Heart right ventricle (tissue), 16 donors: ENCODE measurements around the gene TEKT3. TPM values are rescaled to one million over a fixed set of nuclear protein-coding genes. Genes with fewer than 3 reads are reported as not detected.

Experiments
- ATAC-seq, 8 donors: fragments of 200-7000 bp; cut with Tn5 transposase; one replicate each; pipeline ENCODE4 v1.9.1; 2020; ENCODE audit warnings: mild to moderate bottlenecking in 8 of 8, moderate library complexity in 8 of 8, moderate number of reproducible peaks in 1 of 8
- DNase-seq, 2 donors: peaks; one replicate each; pipeline ENCODE4 v3.0.0-alpha.2; 2020
- H3K27ac ChIP-seq, 10 donors: fragments of 200-600 bp; sonication (generic) in 2 of 10; one replicate each; pipeline versions ENCODE4 v1.5.0 to v1.8.0; 2020 to 2022; ENCODE audit warnings: mild to moderate bottlenecking in 3 of 10
- H3K27me3 ChIP-seq, 7 donors: fragments of 200-600 bp; one replicate each; pipeline ENCODE4 v1.8.0; 2021 to 2022; ENCODE audit warnings: mild to moderate bottlenecking in 2 of 7
- H3K36me3 ChIP-seq, 9 donors: fragments of 200-600 bp; sonication (generic) in 1 of 9; one replicate each; pipeline versions ENCODE4 v1.5.0 to v1.8.0; 2020 to 2022; ENCODE audit warnings: mild to moderate bottlenecking in 2 of 9
- H3K4me1 ChIP-seq, 9 donors: fragments of 200-600 bp; sonication (generic) in 1 of 9; one replicate each; pipeline versions ENCODE4 v1.5.0 to v1.8.0; 2020 to 2022; ENCODE audit warnings: mild to moderate bottlenecking in 4 of 9
- H3K4me3 ChIP-seq, 10 donors: fragments of 200-600 bp; sonication (generic) in 2 of 10; one replicate each; pipeline versions ENCODE4 v1.5.0 to v1.8.0; 2020 to 2022; ENCODE audit warnings: mild to moderate bottlenecking in 7 of 10, moderate library complexity in 2 of 10
- H3K9me3 ChIP-seq, 11 donors: fragments of 200-600 bp in 10 of 11; sonication (generic) in 2 of 11; one replicate each; pipeline versions ENCODE4 v1.5.0 to v1.8.0; 2013 to 2022; ENCODE audit warnings: mild to moderate bottlenecking in 2 of 11, control low read depth in 1 of 11, moderate library complexity in 1 of 11
- WGBS, 2 donors: extraction: QIAGEN DNeasy Blood & Tissue Kit; methylation state at CpG; one replicate each; pipeline ENCODE4 v1.1.7; 2013; ENCODE audit warnings: inconsistent platforms in 1 of 2; 5-methylcytosine and 5-hydroxymethylcytosine counted together
- intact Hi-C, 10 donors: fragments of 100-400 bp; cut with DNase I; formaldehyde crosslinking; loops; one replicate each; pipeline versions ENCODE4 v1.11.1 to v1.14.2; 2022
- polyA plus RNA-seq, 2 donors: library from polyadenylated mRNA; stranded (reverse); fragments of 200-250 nt; gene quantifications; one replicate each; pipeline ENCODE4 v1.2.3, GENCODE V29; 2013
- total RNA-seq, 10 donors: library from RNA; stranded (reverse); fragmentation: NEBNext Ultra II Directional in 3 of 10; extraction: Animal tissue kit (Norgen Biotek cat#: 25700) in 3 of 10; gene quantifications; one replicate each; pipeline versions ENCODE4 v1.2.1 to v1.2.4, GENCODE V29; 2021 to 2023
- TF ChIP-seq, protein P1 (sequence below), 9 donors: fragments of 200-600 bp; sonication (generic) in 2 of 9; IDR thresholded peaks; one replicate each; pipeline versions ENCODE4 v1.5.0 to v1.8.0; 2021 to 2022; ENCODE audit warnings: antibody characterized with exemption in 9 of 9, mild to moderate bottlenecking in 5 of 9, moderate library complexity in 1 of 9
- donor health status: Arrhythmogenic right ventricular cardiomyopathy.
- donor health status: ischemic (EF 13 %, LVEDD 7.1; RV severe dilation, severe dysfunction).
- donor health status: healthy with polysubstance abuse.
- donor health status: DM: no; HTN: yes; CAD: no.
- donor health status: DM: no; HTN: no; CAD: no.
- donor health status: ischemic (EF 25% LVEDD 6.9; RV normal size, moderate dysfunction).
- donor health status: ischemic (EF 25% LVEDD 5.7; RV mildly dilated, moderate dysfunction).
- donor health status: healthy.
- donor health status: DM: yes; HTN: yes; CAD: no.
- donor health status: Ischemic cardiomyopathy.
- donor health status: ischemic (EF 35%, LVEDD 5.7; RV mildly dilated, moderate dysfunction).
- donor health status: nonischemic (EF 11% LVEDD 7.7; RV severe dilation, severe dysfunction).
- donor health status: DM: yes; HTN: yes; CAD: no.
- donor health status: PGD.
- donor health status: ischemic (EF 29% LVEDD 5.4; RV normal size, mild dysfunction).
- donor health status: nonischemic (EF 23%, LVEDD 6.1; RV moderate dilation, normal function).

The TEKT3 gene
- total and polyA plus RNA-seq, 12 donors = 0.14 to 1.1 (median 0.68) TPM; not detected in 3

DNA sequence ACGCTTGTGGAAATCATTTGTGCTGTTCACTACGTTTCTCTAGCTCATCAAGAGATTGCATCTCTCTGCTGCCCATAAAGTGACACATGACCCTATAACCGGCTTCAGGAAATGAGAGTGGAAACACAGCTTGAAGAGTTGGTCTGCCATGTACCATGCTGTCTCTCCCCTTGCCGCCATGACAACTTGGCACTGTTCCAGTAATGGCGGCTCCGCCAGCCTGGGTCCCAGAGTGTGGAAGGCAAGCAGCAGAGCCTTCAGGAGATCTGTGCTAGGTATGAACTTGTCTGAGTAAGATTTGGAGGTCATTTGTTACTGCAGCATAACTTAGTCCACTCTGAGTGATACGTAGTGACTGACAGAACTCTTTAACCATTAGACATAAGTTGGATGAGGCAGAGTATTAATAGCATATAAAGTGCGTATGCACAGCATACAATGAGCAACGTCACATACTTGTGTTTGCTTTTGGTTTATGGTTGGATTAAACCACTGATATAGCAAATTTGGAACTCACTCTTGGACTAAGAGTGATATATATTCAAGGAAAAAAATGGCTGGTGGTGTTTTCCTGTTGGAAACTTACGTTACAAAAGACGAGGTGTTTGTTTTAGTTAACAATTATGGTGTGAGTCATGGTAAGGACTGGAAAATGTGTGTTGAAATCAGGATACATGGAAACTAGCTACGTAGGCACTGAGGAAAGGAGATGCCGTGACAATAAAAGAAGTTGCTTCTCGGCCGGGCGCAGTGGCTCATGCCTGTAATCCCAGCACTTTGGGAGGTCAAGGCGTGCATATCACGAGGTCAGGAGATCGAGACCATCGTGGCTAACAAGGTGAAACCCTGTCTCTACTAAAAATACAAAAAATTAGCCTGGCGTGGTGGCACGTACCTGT, 51.9 kb downstream of the TEKT3 start:
- Histone ChIP-seq H3K36me3 (no peaks in the 10 kb centered on the region), H3K4me3 (no peak overlapping the region), H3K27me3 (no peaks in the 10 kb centered on the region), H3K4me1 (peaks cover 0 to 53% (median 15%) of the 10 kb centered on the region in 9 donors), H3K9me3 (no peaks in the 10 kb centered on the region), H3K27ac (peak overlapping the region in 1 of 10 donors; percentile 20)
- intact Hi-C loops = no loop called here
- WGBS, 2 donors = 79 to 87% methylated on average over 22 of the region's 22 CpGs
- ATAC-seq (no peak), DNase-seq (no peak)
- TF ChIP-seq, protein P1, sequence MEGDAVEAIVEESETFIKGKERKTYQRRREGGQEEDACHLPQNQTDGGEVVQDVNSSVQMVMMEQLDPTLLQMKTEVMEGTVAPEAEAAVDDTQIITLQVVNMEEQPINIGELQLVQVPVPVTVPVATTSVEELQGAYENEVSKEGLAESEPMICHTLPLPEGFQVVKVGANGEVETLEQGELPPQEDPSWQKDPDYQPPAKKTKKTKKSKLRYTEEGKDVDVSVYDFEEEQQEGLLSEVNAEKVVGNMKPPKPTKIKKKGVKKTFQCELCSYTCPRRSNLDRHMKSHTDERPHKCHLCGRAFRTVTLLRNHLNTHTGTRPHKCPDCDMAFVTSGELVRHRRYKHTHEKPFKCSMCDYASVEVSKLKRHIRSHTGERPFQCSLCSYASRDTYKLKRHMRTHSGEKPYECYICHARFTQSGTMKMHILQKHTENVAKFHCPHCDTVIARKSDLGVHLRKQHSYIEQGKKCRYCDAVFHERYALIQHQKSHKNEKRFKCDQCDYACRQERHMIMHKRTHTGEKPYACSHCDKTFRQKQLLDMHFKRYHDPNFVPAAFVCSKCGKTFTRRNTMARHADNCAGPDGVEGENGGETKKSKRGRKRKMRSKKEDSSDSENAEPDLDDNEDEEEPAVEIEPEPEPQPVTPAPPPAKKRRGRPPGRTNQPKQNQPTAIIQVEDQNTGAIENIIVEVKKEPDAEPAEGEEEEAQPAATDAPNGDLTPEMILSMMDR (IDR thresholded peaks at IDR 0.05) = no peak

DNA sequence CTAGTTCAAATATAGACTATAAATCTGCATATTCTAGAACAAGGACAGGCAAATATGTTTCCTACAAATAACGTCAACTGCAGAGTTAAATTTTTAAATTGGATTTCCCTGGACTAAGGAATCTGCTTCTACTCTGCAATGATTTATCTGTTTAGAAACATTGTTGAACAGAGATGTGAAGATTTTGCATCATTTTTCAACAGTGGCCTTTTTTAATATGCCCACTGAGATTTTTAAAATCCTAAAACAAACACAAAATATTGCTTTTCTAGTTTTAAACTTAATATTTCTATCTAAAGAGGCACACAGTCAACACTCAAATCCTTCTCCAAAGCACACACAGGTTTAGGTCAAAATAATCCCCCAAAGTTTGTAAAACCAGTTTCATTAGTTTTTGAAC, 52.5 kb downstream of the TEKT3 start:
- no peak for ATAC-seq
- H3K4me1 ChIP-seq = peaks cover 0 to 55% (median 14%) of the 10 kb centered on the region in 9 donors
- intact Hi-C loops = no loop called here
- no peak overlapping the region for H3K4me3 ChIP-seq
- TF ChIP-seq, protein P1 (IDR thresholded peaks at IDR 0.05) = no peak
- no peak overlapping the region for H3K27ac ChIP-seq
- no peaks in the 10 kb centered on the region for H3K27me3 ChIP-seq
- H3K9me3 ChIP-seq = no peaks in the 10 kb centered on the region
- DNase-seq = no peak
- no peaks in the 10 kb centered on the region for H3K36me3 ChIP-seq
- 71 to 81% methylated on average over 1 of the region's 1 CpG for WGBS, 2 donors

DNA sequence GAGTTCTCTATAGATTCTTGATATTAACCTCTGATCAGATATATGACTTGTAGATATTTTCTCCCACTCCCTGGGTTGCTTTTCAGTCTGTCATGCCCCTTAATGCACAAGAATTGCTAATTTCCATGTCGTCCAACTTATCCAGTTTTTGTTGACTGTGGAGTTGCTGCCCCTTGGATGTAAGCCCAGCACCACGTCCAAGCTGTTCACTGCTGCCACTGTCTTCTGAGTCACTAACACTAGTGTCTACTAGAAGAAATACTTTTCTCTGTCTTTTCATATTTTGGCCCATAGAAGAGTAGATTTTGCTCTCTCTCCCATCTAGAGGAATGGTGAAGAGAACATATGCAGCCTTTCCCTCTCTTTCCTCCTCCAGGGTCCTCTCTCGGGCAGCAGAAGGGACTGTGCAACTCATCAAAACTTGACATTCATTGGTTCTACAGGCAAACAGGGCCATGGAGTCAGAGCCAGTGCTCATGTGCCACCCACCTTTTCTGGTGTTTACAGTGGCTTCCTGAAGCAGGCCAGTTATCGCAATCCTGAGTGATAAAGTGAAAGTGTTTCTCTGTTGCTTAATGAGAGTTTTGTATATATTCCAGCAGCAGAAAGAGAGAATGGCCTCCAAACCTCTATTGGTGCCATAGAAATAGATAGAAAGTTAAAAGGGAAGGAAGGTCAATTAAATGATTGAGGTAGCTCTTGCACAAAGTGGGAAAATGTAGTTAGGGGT, 53.7 kb downstream of the TEKT3 start:
- WGBS, 2 donors = 27 to 34% methylated on average over 4 of the region's 4 CpGs
- DNase-seq (peak in 1 of 2 donors; percentile 26), ATAC-seq (peak in 1 of 8 donors; percentile 12)
- no peaks in the 10 kb centered on the region for H3K27me3 ChIP-seq
- H3K4me3 ChIP-seq = no peak overlapping the region
- no peaks in the 10 kb centered on the region for H3K36me3 ChIP-seq
- no peaks in the 10 kb centered on the region for H3K9me3 ChIP-seq
- intact Hi-C loops = no loop called here
- H3K27ac ChIP-seq = peak overlapping the region in 6 of 10 donors; percentile 13 to 48 (median 36)
- H3K4me1 ChIP-seq = peaks cover 0 to 48% (median 11%) of the 10 kb centered on the region in 9 donors
- TF ChIP-seq, protein P1 (IDR thresholded peaks at IDR 0.05) = no peak

DNA sequence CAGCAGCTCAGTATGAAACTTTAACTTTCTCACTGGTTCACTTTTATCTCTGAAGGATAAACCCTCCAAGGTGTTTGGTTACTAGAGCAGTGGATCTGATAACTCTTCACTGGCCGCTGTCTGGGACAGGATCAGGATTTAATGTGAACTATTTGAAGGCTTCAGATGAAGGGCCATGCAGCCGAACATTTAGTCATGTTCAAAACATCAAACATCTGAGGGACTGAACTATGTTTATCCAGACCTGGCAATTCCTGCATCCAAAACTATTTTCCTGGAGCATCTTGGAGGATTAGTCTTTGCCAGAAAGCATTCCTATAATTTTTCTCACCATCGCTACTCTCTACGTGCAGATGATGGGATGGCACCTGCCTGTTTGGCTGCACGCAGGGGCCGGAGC, 55.9 kb downstream of the TEKT3 start:
- intact Hi-C loops = no loop called here
- 78 to 79% methylated on average over 6 of the region's 6 CpGs for WGBS, 2 donors
- Histone ChIP-seq H3K4me1 (peaks cover 0 to 27% (median 10%) of the 10 kb centered on the region in 9 donors), H3K9me3 (no peaks in the 10 kb centered on the region), H3K27ac (no peak overlapping the region), H3K4me3 (no peak overlapping the region), H3K36me3 (no peaks in the 10 kb centered on the region), H3K27me3 (no peaks in the 10 kb centered on the region)
- TF ChIP-seq, protein P1 (IDR thresholded peaks at IDR 0.05) = no peak
- ATAC-seq (no peak), DNase-seq (no peak)
